ENCODE results near the gene LCE1E.

The LCE1E gene

GRCh38 chr1:152811671-152812070, 25.6 kb downstream of the LCE1E start, which contains the start of gene LCE1B:
LCE1B (plus strand) TSS chr1:152811971; CDS start chr1:152812447, 476 bp downstream.
- H3K27ac ChIP-seq, result no peak within 1 kb of the TSS
- no peak for TF ChIP-seq ZFX (IDR thresholded peaks at IDR 0.05; ENCODE audit: borderline replicate concordance)
- no peak for TF ChIP-seq CTCF (IDR thresholded peaks at IDR 0.05)

GRCh38 chr1:152817309-152817708, 31.3 kb downstream of the LCE1E start:
- TF ChIP-seq CTCF (IDR thresholded peaks at IDR 0.05) (no peak), ZFX (IDR thresholded peaks at IDR 0.05; ENCODE audit: borderline replicate concordance) (no peak)
- no peak overlapping the region for H3K27ac ChIP-seq

GRCh38 chr1:152823294-152823693, 37.2 kb downstream of the LCE1E start:
- H3K27ac ChIP-seq, result no peak overlapping the region
- TF ChIP-seq ZFX (IDR thresholded peaks at IDR 0.05; ENCODE audit: borderline replicate concordance) (no peak), CTCF (IDR thresholded peaks at IDR 0.05) (no peak)

DNA sequence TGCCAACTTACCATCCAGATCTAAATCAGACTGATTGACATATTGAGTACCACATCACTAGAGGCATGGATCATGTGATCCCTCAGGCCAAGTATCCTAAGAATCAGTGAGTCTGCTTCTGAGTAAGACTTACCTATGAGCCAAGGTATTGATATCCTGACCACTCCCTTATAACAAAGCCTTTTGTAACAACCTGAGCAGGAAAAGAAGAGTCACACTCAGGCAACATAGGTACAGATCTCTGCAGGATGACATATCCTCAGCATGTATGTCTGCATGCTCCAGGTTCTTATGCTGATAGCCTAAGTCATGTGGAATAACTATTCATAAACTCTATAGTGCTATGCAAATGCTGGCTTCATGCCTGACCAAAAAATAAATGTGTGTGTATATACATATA, 38.9 kb downstream of the LCE1E start:
- H3K27ac ChIP-seq, result no peak overlapping the region
- no peak for TF ChIP-seq CTCF (IDR thresholded peaks at IDR 0.05)
- no peak for TF ChIP-seq ZFX (IDR thresholded peaks at IDR 0.05; ENCODE audit: borderline replicate concordance)

DNA sequence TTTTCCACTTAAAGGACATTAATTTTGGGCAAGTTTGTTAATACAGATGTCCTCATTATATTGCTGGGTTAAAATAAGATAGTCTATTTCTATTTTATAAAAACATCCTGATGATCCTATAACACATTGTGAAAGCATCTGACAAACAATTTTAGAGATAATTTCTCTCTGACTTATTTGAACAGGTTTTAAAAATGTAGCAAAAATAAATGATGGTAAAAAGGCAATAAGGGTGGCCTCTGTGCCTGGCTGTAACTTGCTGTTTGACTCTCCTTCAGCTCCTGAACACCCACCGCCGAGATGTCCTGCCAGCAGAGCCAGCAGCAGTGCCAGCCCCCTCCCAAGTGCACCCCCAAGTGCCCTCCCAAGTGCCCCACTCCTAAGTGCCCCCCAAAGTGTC, 41.1 kb downstream of the LCE1E start, which contains the start of gene LCE1A:
TSS of gene LCE1A (plus strand) at position 301 of the 400 bp plus-strand sequence. CDS start at position 301, 0 bp downstream.
- H3K27ac ChIP-seq, result no peak within 1 kb of the TSS
- TF ChIP-seq ZFX (IDR thresholded peaks at IDR 0.05; ENCODE audit: borderline replicate concordance) (no peak), CTCF (IDR thresholded peaks at IDR 0.05) (no peak)

DNA sequence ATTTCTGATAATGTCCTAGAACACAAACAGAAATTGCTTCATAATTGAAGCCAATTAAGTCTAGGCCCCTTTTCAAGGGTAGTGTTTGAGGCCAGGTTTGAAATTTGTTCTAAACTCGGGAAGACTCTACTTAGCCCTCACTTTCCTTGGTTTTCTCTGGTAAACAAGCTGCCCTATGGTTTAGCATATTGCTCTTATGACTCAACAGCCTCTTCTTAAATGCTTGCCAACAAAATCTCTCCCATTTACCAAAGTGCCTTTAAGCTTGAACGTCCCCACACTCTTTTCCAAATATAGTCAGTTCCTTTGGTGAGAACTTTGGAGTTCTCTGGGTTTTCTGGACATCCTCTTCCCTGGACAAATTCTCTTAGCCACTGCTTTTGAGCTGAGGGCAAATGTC, 50.8 kb downstream of the LCE1E start:
- H3K27ac ChIP-seq, result no peak overlapping the region
- TF ChIP-seq CTCF (IDR thresholded peaks at IDR 0.05), result no peak
- no peak for TF ChIP-seq ZFX (IDR thresholded peaks at IDR 0.05; ENCODE audit: borderline replicate concordance)
